ENCODE results near the gene IP6K3. TPM values are rescaled to one million over a fixed set of nuclear protein-coding genes. Genes with fewer than 3 reads are reported as not detected.

The IP6K3 gene
- total RNA-seq, 6 experiments from 2014 or later: 0.25 to 0.83 (median 0.50) TPM; not detected in 2

DNA sequence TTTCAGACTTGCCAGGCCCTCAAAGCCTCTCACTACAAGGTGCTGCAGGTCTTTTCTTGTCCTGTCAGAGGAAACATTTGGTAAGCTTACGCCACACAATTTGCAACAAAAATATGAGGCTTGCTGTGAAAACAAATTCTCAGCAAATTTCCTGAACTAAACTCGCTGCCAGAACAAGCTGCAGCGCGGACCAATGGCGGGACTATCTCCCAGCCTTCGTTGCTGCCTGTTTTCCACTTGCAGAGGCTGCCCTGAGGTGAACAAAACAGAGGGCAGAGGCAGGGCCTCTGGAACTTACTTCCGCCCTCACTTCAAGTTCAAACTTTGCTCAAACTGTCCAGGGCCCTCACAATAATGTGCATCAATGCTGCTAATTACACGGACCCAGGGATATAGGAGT is 47.6 kb downstream of the IP6K3 start:
- Mint-ChIP-seq H3K36me3 (ENCODE audit: low read depth) (peaks cover 13% of the 10 kb centered on the region; the same call in 1 of the 2 replicates), H3K27me3 (ENCODE audit: insufficient read depth) (no peaks in the 10 kb centered on the region; the same call in 1 of the 2 replicates), H3K27ac (no peak overlapping the region), H3K4me3 (no peak overlapping the region), H3K4me1 (ENCODE audit: low read depth) (peaks cover 55% of the 10 kb centered on the region), H3K9me3 (no peaks in the 10 kb centered on the region)
- TF ChIP-seq, protein P1, sequence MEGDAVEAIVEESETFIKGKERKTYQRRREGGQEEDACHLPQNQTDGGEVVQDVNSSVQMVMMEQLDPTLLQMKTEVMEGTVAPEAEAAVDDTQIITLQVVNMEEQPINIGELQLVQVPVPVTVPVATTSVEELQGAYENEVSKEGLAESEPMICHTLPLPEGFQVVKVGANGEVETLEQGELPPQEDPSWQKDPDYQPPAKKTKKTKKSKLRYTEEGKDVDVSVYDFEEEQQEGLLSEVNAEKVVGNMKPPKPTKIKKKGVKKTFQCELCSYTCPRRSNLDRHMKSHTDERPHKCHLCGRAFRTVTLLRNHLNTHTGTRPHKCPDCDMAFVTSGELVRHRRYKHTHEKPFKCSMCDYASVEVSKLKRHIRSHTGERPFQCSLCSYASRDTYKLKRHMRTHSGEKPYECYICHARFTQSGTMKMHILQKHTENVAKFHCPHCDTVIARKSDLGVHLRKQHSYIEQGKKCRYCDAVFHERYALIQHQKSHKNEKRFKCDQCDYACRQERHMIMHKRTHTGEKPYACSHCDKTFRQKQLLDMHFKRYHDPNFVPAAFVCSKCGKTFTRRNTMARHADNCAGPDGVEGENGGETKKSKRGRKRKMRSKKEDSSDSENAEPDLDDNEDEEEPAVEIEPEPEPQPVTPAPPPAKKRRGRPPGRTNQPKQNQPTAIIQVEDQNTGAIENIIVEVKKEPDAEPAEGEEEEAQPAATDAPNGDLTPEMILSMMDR (IDR thresholded peaks at IDR 0.05): no peak
- no peak for DNase-seq

DNA sequence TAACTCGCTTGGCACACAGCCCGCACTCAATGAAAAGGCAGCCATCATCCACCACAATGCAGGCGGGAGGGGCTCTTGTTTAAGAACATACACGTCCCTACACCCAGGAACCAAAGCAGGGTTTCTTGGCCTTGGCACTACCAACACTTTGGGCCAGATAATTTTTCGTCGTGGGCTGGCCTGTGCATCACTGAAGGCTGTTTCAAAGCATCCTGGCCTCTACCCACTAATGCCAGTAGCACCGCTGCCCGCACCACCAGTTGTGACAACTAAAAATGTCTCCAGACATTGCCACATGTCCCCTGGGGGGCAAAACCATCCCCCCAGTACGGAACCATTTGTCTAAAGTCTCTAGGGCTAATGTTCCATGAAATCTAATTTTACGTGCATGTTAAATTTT is 48.2 kb downstream of the IP6K3 start:
- no peaks in the 10 kb centered on the region; the same call in 1 of the 2 replicates for H3K27me3 Mint-ChIP-seq (ENCODE audit: insufficient read depth)
- H3K4me3 Mint-ChIP-seq: no peak overlapping the region
- TF ChIP-seq, protein P1 (IDR thresholded peaks at IDR 0.05): no peak
- peaks cover 13% of the 10 kb centered on the region; the same call in 1 of the 2 replicates for H3K36me3 Mint-ChIP-seq (ENCODE audit: low read depth)
- no peaks in the 10 kb centered on the region for H3K9me3 Mint-ChIP-seq
- peaks cover 61% of the 10 kb centered on the region for H3K4me1 Mint-ChIP-seq (ENCODE audit: low read depth)
- no peak overlapping the region for H3K27ac Mint-ChIP-seq
- no peak for DNase-seq

DNA sequence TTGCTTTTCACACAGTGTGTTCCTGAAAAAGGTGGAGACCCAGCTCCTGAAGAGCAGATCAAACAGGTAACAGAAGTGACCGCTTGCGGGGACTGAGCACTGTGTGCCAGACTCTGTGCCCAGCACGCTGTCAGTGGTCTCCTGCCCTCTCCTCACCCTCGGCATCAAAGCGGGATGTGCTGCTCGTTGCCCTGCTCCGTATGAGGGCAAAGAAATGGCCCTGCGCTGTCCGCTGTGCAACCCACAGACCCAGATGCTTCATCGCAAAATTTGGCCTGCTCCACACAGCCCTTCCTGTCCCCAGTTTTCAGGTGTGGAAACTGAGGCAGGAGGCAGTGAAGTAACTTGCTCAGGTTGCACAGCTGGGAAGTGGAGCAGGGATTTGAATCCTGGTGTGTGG is 48.9 kb downstream of the IP6K3 start:
- Mint-ChIP-seq H3K36me3 (ENCODE audit: low read depth) (peaks cover 13% of the 10 kb centered on the region; the same call in 1 of the 2 replicates), H3K4me3 (no peak overlapping the region), H3K27me3 (ENCODE audit: insufficient read depth) (no peaks in the 10 kb centered on the region; the same call in 1 of the 2 replicates), H3K4me1 (ENCODE audit: low read depth) (peaks cover 68% of the 10 kb centered on the region), H3K27ac (peak overlapping the region; percentile 73), H3K9me3 (no peaks in the 10 kb centered on the region)
- no peak for DNase-seq
- TF ChIP-seq, protein P1 (IDR thresholded peaks at IDR 0.05): no peak

DNA sequence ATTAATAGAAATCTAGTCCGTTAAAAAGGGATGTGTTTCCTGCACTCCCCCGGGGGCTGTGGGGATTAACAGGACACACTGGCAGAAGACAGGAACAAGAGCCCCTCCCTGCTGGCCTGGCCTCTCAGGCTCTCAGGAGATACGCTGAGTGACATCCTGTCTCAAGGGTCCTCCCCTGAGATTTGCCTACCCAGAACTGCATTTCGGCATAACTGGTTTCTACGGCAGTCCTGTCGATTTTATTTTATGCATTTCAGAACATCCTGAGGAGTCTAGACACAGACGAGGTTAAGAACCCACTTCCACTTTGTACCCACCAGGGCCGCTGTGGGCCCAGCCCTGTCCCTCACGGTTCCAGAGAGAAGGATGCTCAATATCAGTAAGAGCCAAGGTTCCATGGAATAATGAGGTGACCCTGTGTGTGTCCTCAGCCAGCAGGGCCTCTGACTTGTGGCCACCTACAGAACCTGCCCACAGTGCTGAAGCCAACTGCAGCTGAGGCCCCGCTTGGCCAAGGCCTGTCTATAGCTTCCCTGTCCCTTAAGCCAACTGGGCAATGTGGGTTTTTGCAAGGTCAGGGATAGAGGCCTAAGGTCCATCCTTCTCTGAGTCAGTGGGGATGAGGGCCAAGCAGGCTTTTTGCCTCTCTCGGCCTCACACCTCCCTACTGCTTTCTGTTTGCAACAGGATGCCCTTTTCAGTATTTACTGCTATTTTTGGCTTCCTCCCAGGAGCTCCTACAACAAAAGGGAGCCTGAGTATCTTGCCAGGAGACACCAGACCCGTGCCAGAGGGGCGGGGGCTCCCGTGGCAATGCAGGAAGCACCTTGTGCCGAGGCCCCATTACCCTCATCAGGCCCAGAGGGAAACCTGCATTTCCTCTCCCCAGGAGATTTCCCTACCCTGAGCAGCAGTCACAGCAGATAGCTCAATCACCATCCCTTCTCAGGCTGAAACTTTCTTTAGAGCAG is 49.9 kb downstream of the IP6K3 start:
- Mint-ChIP-seq H3K36me3 (ENCODE audit: low read depth) (peaks cover 16% of the 10 kb centered on the region; the same call in 1 of the 2 replicates), H3K27me3 (ENCODE audit: insufficient read depth) (no peaks in the 10 kb centered on the region; the same call in 1 of the 2 replicates), H3K9me3 (no peaks in the 10 kb centered on the region), H3K27ac (peak overlapping the region; percentile 73), H3K4me3 (no peak overlapping the region; the same call in 1 of the 2 replicates), H3K4me1 (ENCODE audit: low read depth) (peaks cover 68% of the 10 kb centered on the region)
- peak; percentile 46 for DNase-seq
- TF ChIP-seq, protein P1 (IDR thresholded peaks at IDR 0.05): no peak

DNA sequence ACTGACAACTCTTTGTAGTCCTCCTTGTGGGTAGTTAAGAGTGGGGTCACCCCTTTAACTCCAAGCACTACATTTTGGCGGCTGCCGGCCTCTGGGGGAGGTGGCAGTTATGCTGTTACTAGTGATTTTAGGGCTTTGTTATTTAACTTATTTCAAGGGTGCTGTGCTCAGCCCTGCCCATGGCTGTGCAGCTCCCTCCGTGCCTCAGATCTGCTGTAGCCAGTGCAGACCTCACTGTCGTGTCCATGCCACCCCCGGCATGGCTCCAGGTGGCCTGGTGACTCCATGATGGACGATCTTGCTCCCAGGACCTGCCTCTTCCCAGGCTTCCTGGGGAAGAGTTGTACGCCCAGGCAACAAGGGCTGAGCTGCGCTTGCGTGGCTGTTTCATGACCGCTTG is 50.6 kb downstream of the IP6K3 start:
- H3K4me1 Mint-ChIP-seq (ENCODE audit: low read depth): peaks cover 70% of the 10 kb centered on the region
- H3K36me3 Mint-ChIP-seq (ENCODE audit: low read depth): peaks cover 20% of the 10 kb centered on the region
- no peak for DNase-seq
- no peak overlapping the region for H3K4me3 Mint-ChIP-seq
- no peaks in the 10 kb centered on the region for H3K9me3 Mint-ChIP-seq
- TF ChIP-seq, protein P1 (IDR thresholded peaks at IDR 0.05): no peak
- peak overlapping the region; percentile 73 for H3K27ac Mint-ChIP-seq
- no peaks in the 10 kb centered on the region; the same call in 1 of the 2 replicates for H3K27me3 Mint-ChIP-seq (ENCODE audit: insufficient read depth)
